Parathyroid adenoma (tissue), 2 donors: ENCODE data around the gene OGG1.

ENCODE experiments used
- H2AFZ ChIP-seq: fragments of 300-600 bp; sonication (generic); one replicate; pipeline ENCODE4 v1.7.0; 2017; ENCODE audit warnings: antibody characterized with exemption, mild to moderate bottlenecking
- H3K27ac ChIP-seq: fragments of 300-600 bp; sonication (generic); one replicate; pipeline ENCODE4 v1.7.0; 2017
- H3K27me3 ChIP-seq: fragments of 300-600 bp; sonication (generic); one replicate; pipeline ENCODE4 v1.7.0; 2017; ENCODE audit warnings: low read length; ENCODE audit not compliant: control insufficient read depth, insufficient read depth
- H3K36me3 ChIP-seq: fragments of 300-600 bp; sonication (generic); one replicate; pipeline ENCODE4 v1.7.0; 2017; ENCODE audit warnings: low read length; ENCODE audit not compliant: control insufficient read depth, insufficient read depth
- H3K4me1 ChIP-seq: fragments of 300-600 bp; sonication (generic); one replicate; pipeline ENCODE4 v1.7.0; 2017; ENCODE audit warnings: control low read depth
- H3K4me2 ChIP-seq: fragments of 300-600 bp; sonication (generic); one replicate; pipeline ENCODE4 v1.7.0; 2017; ENCODE audit warnings: low read length
- H3K4me3 ChIP-seq: fragments of 300-600 bp; sonication (generic); one replicate; pipeline ENCODE4 v1.7.0; 2017; ENCODE audit warnings: low read depth, low read length
- H3K79me2 ChIP-seq: fragments of 300-600 bp; sonication (generic); one replicate; pipeline ENCODE4 v1.7.0; 2017; ENCODE audit warnings: control low read depth
- H3K9ac ChIP-seq: fragments of 300-600 bp; sonication (generic); one replicate; pipeline ENCODE4 v1.7.0; 2017; ENCODE audit warnings: mild to moderate bottlenecking
- H3K9me3 ChIP-seq: fragments of 300-600 bp; sonication (generic); one replicate; pipeline ENCODE4 v1.7.0; 2017; ENCODE audit warnings: low read length; ENCODE audit not compliant: control insufficient read depth
- CTCF ChIP-seq: fragments of 300-600 bp; sonication (generic); IDR thresholded peaks from one replicate; pipeline ENCODE4 v1.7.0; 2017; ENCODE audit warnings: antibody characterized with exemption, mild to moderate bottlenecking
- donor health status: primary hyperparathyroidism.

Gene OGG1

GRCh38 chr3:9725775-9726515 is 23.8 kb upstream of the OGG1 start:
- Histone ChIP-seq H3K4me1 (no peaks in the 10 kb centered on the region), H3K27me3 (no peaks in the 10 kb centered on the region), H3K27ac (no peak overlapping the region), H3K9me3 (no peaks in the 10 kb centered on the region), H3K4me2 (no peak overlapping the region), H3K36me3 (no peaks in the 10 kb centered on the region), H3K4me3 (no peak overlapping the region), H2AFZ (no peak overlapping the region), H3K79me2 (no peaks in the 10 kb centered on the region), H3K9ac (no peak overlapping the region)
- TF ChIP-seq CTCF: no peak

- Histone ChIP-seq H3K4me3 (no peak overlapping the region), H3K27me3 (no peaks in the 10 kb centered on the region)
- no peak for TF ChIP-seq CTCF
Observed at GRCh38 chr3:9727041-9727595, 22.6 kb upstream of the OGG1 start.

GRCh38 chr3:9727743-9728142 is 22.0 kb upstream of the OGG1 start:
- Histone ChIP-seq H3K36me3 (no peaks in the 10 kb centered on the region), H3K27ac (no peak overlapping the region), H3K79me2 (peaks cover 9% of the 10 kb centered on the region), H3K9me3 (no peaks in the 10 kb centered on the region), H3K9ac (no peak overlapping the region), H3K4me2 (no peak overlapping the region), H3K4me1 (peaks cover 4% of the 10 kb centered on the region), H3K27me3 (no peaks in the 10 kb centered on the region), H2AFZ (no peak overlapping the region), H3K4me3 (no peak overlapping the region)
- no peak for TF ChIP-seq CTCF

More at GRCh38 chr3:9727041-9727595, 22.6 kb upstream of the OGG1 start:
- peaks cover 3% of the 10 kb centered on the region for H3K79me2 ChIP-seq
- no peaks in the 10 kb centered on the region for H3K9me3 ChIP-seq
- H2AFZ ChIP-seq: no peak overlapping the region
- no peak overlapping the region for H3K27ac ChIP-seq
- H3K36me3 ChIP-seq: no peaks in the 10 kb centered on the region
- no peak overlapping the region for H3K9ac ChIP-seq
- no peaks in the 10 kb centered on the region for H3K4me1 ChIP-seq
- H3K4me2 ChIP-seq: no peak overlapping the region

- Histone ChIP-seq H3K9ac (no peak overlapping the region), H3K4me2 (no peak overlapping the region), H3K4me3 (no peak overlapping the region), H3K9me3 (no peaks in the 10 kb centered on the region), H2AFZ (no peak overlapping the region), H3K4me1 (peaks cover 12% of the 10 kb centered on the region), H3K36me3 (no peaks in the 10 kb centered on the region), H3K27ac (no peak overlapping the region), H3K79me2 (peaks cover 26% of the 10 kb centered on the region), H3K27me3 (no peaks in the 10 kb centered on the region)
- no peak for TF ChIP-seq CTCF
Observed at GRCh38 chr3:9729419-9729818, 20.3 kb upstream of the OGG1 start.
